CD4-positive, alpha-beta T cell (primary cell): ENCODE measurements around the gene TMEM145. TPM values are rescaled to one million over a fixed set of nuclear protein-coding genes. Genes with fewer than 3 reads are reported as not detected.
A peak's percentile ranks its signal among the peaks of the same experiment; 100 is the strongest.

Experiments used
- ATAC-seq: fragments of 200-7000 bp; cut with Tn5 transposase; one replicate; pipeline ENCODE4 v1.10.0; 2022; ENCODE audit warnings: mild to moderate bottlenecking; ENCODE audit not compliant: poor library complexity
- CTCF ChIA-PET: fragments of 350-600 bp; sonication (Branson Sonifier 250); formaldehyde crosslinking; loops from one replicate; lab custom pipeline; 2021; ENCODE audit warnings: antibody characterized with exemption, inconsistent platforms; lab: Charles Lee
- POLR2A ChIA-PET: fragments of 350-600 bp; sonication (Branson Sonifier 250); formaldehyde crosslinking; loops from one replicate; lab custom pipeline; 2021; ENCODE audit warnings: antibody characterized with exemption, inconsistent platforms; lab: Charles Lee
- DNase-seq, 14 experiments: peaks; one replicate each; pipeline ENCODE4 v3.0.0-alpha.2; 2013 to 2020; ENCODE audit warnings: mixed read lengths in 2 of 14
- H3K27ac ChIP-seq, 2 donors: one replicate each; pipeline versions ENCODE4 v1.5.1 to v1.7.0; 2013; ENCODE audit warnings: low read length in 2 of 2, low read depth in 1 of 2, mild to moderate bottlenecking in 1 of 2
- H3K27me3 ChIP-seq, 2 experiments: 1 replicate in 1 of 2; 2 replicates in 1 of 2; pipeline versions ENCODE4 v1.6.1 to v1.7.0; 2013; ENCODE audit warnings: low read length in 2 of 2, control low read depth in 1 of 2, mild to moderate bottlenecking in 1 of 2, moderate library complexity in 1 of 2; ENCODE audit not compliant: insufficient read depth in 2 of 2, control insufficient read depth in 1 of 2
- H3K36me3 ChIP-seq: one replicate; pipeline ENCODE4 v1.6.1; 2013; ENCODE audit warnings: low read length, control low read depth; ENCODE audit not compliant: insufficient read depth
- H3K4me1 ChIP-seq: one replicate; pipeline ENCODE4 v1.6.1; 2013; ENCODE audit warnings: low read length, control low read depth; ENCODE audit not compliant: insufficient read depth
- H3K4me3 ChIP-seq: one replicate; pipeline ENCODE4 v1.5.1; 2013; ENCODE audit warnings: mild to moderate bottlenecking, low read length, moderate library complexity
- H3K9me3 ChIP-seq, 2 experiments: 1 replicate in 1 of 2; 2 replicates in 1 of 2; pipeline versions ENCODE4 v1.6.1 to v1.7.0; 2013; ENCODE audit warnings: low read length in 2 of 2, mild to moderate bottlenecking in 2 of 2, control low read depth in 1 of 2, moderate library complexity in 1 of 2; ENCODE audit not compliant: control insufficient read depth in 1 of 2, insufficient read depth in 1 of 2
- H3K27ac Mint-ChIP-seq: one replicate; pipeline ENCODE4 v1.8.0; 2020; ENCODE audit warnings: mixed read lengths
- H3K27me3 Mint-ChIP-seq: one replicate; pipeline ENCODE4 v1.8.0; 2021; ENCODE audit warnings: mixed read lengths
- H3K36me3 Mint-ChIP-seq: one replicate; pipeline ENCODE4 v1.8.0; 2021; ENCODE audit warnings: low read depth, mixed read lengths
- H3K4me1 Mint-ChIP-seq: one replicate; pipeline ENCODE4 v1.8.0; 2021; ENCODE audit warnings: low read depth, mixed read lengths
- H3K4me3 Mint-ChIP-seq: one replicate; pipeline ENCODE4 v1.8.0; 2020; ENCODE audit warnings: mild to moderate bottlenecking, mixed read lengths
- H3K9me3 Mint-ChIP-seq: one replicate; pipeline ENCODE4 v1.8.0; 2020; ENCODE audit warnings: mixed read lengths
- CTCF ChIP-seq: fragments of 200-600 bp; IDR thresholded peaks from one replicate; pipeline ENCODE4 v1.8.0; 2022; ENCODE audit warnings: antibody characterized with exemption, mild to moderate bottlenecking
- intact Hi-C, 2 experiments: fragments of 100-400 bp; cut with DNase I in 1 of 2; cut with micrococcal nuclease in 1 of 2; formaldehyde crosslinking; loops; one replicate each; pipeline versions ENCODE4 v1.15.1 to v1.9.0; 2023 to 2025; cut with DNase I, micrococcal nuclease
- total RNA-seq, 174 experiments: library from RNA in 2 of 174; stranded (reverse) in 2 of 174; gene quantifications; one replicate each; pipeline ENCODE4 v1.2.3 and lab custom pipeline; 2021 to 2026

The TMEM145 gene
- total RNA-seq, 2 experiments from 2014 or later, result not detected

- DNase-seq, result no peak
- Histone ChIP-seq H3K27ac (no peak overlapping the region), H3K4me1 (peaks cover 22% of the 10 kb centered on the region), H3K27me3 (peaks cover 12 to 17% of the 10 kb centered on the region in 2 experiments), H3K4me3 (no peak overlapping the region), H3K36me3 (no peaks in the 10 kb centered on the region), H3K9me3 (no peaks in the 10 kb centered on the region)
- Mint-ChIP-seq H3K9me3 (no peaks in the 10 kb centered on the region), H3K27ac (no peak overlapping the region), H3K4me3 (no peak overlapping the region), H3K4me1 (peaks cover 11% of the 10 kb centered on the region), H3K27me3 (peaks cover 42% of the 10 kb centered on the region), H3K36me3 (no peaks in the 10 kb centered on the region)
- intact Hi-C loops, result no loop called here
- CTCF ChIA-PET, result no interaction called here
- no peak for ATAC-seq
- no peak for TF ChIP-seq CTCF
- POLR2A ChIA-PET, result no interaction called here
Measured at GRCh38 chr19:42317535-42317934, 4.4 kb downstream of the TMEM145 start.

GRCh38 chr19:42322305-42322704, 9.2 kb downstream of the TMEM145 start:
- H3K9me3 Mint-ChIP-seq, result no peaks in the 10 kb centered on the region
- H3K27me3 Mint-ChIP-seq, result peaks cover 25% of the 10 kb centered on the region
- ATAC-seq (no peak), DNase-seq (no peak)
- H3K9me3 ChIP-seq, result peaks cover 0 to 4% of the 10 kb centered on the region in 2 experiments
- ChIA-PET POLR2A (no interaction called here), CTCF (no interaction called here)
- H3K4me1 ChIP-seq, result peaks cover 26% of the 10 kb centered on the region
- no peak for TF ChIP-seq CTCF
- H3K4me1 Mint-ChIP-seq, result peaks cover 20% of the 10 kb centered on the region
- H3K27me3 ChIP-seq, result peaks cover 16 to 21% of the 10 kb centered on the region in 2 experiments
- H3K4me3 Mint-ChIP-seq, result no peak overlapping the region
- no peak overlapping the region for H3K27ac ChIP-seq
- no peak overlapping the region for H3K27ac Mint-ChIP-seq
- intact Hi-C loops, result loop anchor here in 1 of 2 experiments (10.0 kb wide), 1 partner anchor 1978 kb away; the partner anchor contains the start of genes C19orf47 and PLD3
- H3K36me3 Mint-ChIP-seq, result no peaks in the 10 kb centered on the region
- no peak overlapping the region for H3K4me3 ChIP-seq
- no peaks in the 10 kb centered on the region for H3K36me3 ChIP-seq

GRCh38 chr19:42323473-42323851, 10.4 kb downstream of the TMEM145 start:
- intact Hi-C loops, result loop anchor here in 1 of 2 experiments (10.0 kb wide), 1 partner anchor 1979 kb away; the partner anchor contains the start of genes C19orf47 and PLD3
- Mint-ChIP-seq H3K4me1 (peaks cover 24% of the 10 kb centered on the region), H3K36me3 (no peaks in the 10 kb centered on the region), H3K27ac (no peak overlapping the region), H3K27me3 (peaks cover 25% of the 10 kb centered on the region), H3K4me3 (peak overlapping the region; percentile 25), H3K9me3 (no peaks in the 10 kb centered on the region)
- ChIA-PET POLR2A (no interaction called here), CTCF (interaction anchor here (1.1 kb wide), 1 partner anchor 44 kb away, joined by 3 read pairs; no protein-coding TSS in a partner anchor)
- no peak for TF ChIP-seq CTCF
- no peaks in the 10 kb centered on the region for H3K36me3 ChIP-seq
- DNase-seq (peak in 1 of 14 experiments; percentile 38), ATAC-seq (no peak)
- H3K4me3 ChIP-seq, result no peak overlapping the region
- H3K9me3 ChIP-seq, result peaks cover 0 to 4% of the 10 kb centered on the region in 2 experiments
- H3K4me1 ChIP-seq, result peaks cover 26% of the 10 kb centered on the region
- no peak overlapping the region for H3K27ac ChIP-seq
- peaks cover 16 to 21% of the 10 kb centered on the region in 2 experiments for H3K27me3 ChIP-seq
